Measurements from ENCODE around the gene TPRN. TPM values are rescaled to one million over a fixed set of nuclear protein-coding genes. Genes with fewer than 3 reads are reported as not detected.
A peak's percentile ranks its signal among the peaks of the same experiment; 100 is the strongest.

The TPRN gene
- total and polyA plus RNA-seq, 9 of the 15 experiments (the other 6 are each of a cell fraction or from before 2014, with no cell fraction given) = 0.31 to 31.9 (median 4.4) TPM

GRCh38 chr9:137240318-137240840, 39.8 kb upstream of the TPRN start (continued):
- TF ChIP-seq, protein P1, sequence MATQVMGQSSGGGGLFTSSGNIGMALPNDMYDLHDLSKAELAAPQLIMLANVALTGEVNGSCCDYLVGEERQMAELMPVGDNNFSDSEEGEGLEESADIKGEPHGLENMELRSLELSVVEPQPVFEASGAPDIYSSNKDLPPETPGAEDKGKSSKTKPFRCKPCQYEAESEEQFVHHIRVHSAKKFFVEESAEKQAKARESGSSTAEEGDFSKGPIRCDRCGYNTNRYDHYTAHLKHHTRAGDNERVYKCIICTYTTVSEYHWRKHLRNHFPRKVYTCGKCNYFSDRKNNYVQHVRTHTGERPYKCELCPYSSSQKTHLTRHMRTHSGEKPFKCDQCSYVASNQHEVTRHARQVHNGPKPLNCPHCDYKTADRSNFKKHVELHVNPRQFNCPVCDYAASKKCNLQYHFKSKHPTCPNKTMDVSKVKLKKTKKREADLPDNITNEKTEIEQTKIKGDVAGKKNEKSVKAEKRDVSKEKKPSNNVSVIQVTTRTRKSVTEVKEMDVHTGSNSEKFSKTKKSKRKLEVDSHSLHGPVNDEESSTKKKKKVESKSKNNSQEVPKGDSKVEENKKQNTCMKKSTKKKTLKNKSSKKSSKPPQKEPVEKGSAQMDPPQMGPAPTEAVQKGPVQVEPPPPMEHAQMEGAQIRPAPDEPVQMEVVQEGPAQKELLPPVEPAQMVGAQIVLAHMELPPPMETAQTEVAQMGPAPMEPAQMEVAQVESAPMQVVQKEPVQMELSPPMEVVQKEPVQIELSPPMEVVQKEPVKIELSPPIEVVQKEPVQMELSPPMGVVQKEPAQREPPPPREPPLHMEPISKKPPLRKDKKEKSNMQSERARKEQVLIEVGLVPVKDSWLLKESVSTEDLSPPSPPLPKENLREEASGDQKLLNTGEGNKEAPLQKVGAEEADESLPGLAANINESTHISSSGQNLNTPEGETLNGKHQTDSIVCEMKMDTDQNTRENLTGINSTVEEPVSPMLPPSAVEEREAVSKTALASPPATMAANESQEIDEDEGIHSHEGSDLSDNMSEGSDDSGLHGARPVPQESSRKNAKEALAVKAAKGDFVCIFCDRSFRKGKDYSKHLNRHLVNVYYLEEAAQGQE (IDR thresholded peaks at IDR 0.05; ENCODE audit: borderline replicate concordance) = 0 out of 2 replicates have a peak, but pooled peaks have one; percentile 26
- TF ChIP-seq, protein P1 (CRISPR knock-in tag; IDR thresholded peaks at IDR 0.05; ENCODE audit: low read depth) = 0 out of 2 replicates have a peak, but pooled peaks have one; percentile 78
- peak; percentile 41; the same call in 1 of the 2 replicates for TF ChIP-seq ELF2 (CRISPR knock-in tag; IDR thresholded peaks at IDR 0.05)
- TF ChIP-seq TEAD1 (CRISPR knock-in tag; IDR thresholded peaks at IDR 0.05) = 0 out of 4 replicates have a peak, but pooled peaks have one; percentile 66 to 74
- peak; percentile 82 for TF ChIP-seq FIP1L1 (IDR thresholded peaks at IDR 0.05; ENCODE audit: low read depth, low read length, poor library complexity, severe bottlenecking)
- TF ChIP-seq ZNF830 (CRISPR knock-in tag; IDR thresholded peaks at IDR 0.05) = peak; percentile 64; the same call in 1 of the 2 replicates
- TF ChIP-seq KLF1 (tag; IDR thresholded peaks at IDR 0.05) = peak; percentile 86
- TF ChIP-seq, protein P2, sequence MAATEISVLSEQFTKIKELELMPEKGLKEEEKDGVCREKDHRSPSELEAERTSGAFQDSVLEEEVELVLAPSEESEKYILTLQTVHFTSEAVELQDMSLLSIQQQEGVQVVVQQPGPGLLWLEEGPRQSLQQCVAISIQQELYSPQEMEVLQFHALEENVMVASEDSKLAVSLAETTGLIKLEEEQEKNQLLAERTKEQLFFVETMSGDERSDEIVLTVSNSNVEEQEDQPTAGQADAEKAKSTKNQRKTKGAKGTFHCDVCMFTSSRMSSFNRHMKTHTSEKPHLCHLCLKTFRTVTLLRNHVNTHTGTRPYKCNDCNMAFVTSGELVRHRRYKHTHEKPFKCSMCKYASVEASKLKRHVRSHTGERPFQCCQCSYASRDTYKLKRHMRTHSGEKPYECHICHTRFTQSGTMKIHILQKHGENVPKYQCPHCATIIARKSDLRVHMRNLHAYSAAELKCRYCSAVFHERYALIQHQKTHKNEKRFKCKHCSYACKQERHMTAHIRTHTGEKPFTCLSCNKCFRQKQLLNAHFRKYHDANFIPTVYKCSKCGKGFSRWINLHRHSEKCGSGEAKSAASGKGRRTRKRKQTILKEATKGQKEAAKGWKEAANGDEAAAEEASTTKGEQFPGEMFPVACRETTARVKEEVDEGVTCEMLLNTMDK (IDR thresholded peaks at IDR 0.05; ENCODE audit: borderline replicate concordance, insufficient read depth, low read depth, low read length, poor library complexity, severe bottlenecking) = peak; percentile 53
- peak; percentile 43 for TF ChIP-seq RAD51 (IDR thresholded peaks at IDR 0.05; ENCODE audit: borderline replicate concordance, low read depth)
- 0 out of 2 replicates have a peak, but pooled peaks have one; percentile 21 for TF ChIP-seq ZNF41 (CRISPR knock-in tag; conservative IDR thresholded peaks at IDR 0.05)
- peak; percentile 35 for TF ChIP-seq MTA3 (IDR thresholded peaks at IDR 0.05; ENCODE audit: borderline replicate concordance)
- TF ChIP-seq, protein P3, sequence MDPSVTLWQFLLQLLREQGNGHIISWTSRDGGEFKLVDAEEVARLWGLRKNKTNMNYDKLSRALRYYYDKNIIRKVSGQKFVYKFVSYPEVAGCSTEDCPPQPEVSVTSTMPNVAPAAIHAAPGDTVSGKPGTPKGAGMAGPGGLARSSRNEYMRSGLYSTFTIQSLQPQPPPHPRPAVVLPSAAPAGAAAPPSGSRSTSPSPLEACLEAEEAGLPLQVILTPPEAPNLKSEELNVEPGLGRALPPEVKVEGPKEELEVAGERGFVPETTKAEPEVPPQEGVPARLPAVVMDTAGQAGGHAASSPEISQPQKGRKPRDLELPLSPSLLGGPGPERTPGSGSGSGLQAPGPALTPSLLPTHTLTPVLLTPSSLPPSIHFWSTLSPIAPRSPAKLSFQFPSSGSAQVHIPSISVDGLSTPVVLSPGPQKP (CRISPR knock-in tag; IDR thresholded peaks at IDR 0.05) = peak; percentile 30; the same call in 1 of the 2 replicates
- TF ChIP-seq ERF (CRISPR knock-in tag; IDR thresholded peaks at IDR 0.05) = peak; percentile 64; the same call in 1 of the 2 replicates
- TF ChIP-seq, protein P4, sequence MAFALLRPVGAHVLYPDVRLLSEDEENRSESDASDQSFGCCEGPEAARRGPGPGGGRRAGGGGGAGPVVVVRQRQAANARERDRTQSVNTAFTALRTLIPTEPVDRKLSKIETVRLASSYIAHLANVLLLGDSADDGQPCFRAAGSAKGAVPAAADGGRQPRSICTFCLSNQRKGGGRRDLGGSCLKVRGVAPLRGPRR (CRISPR knock-in tag; IDR thresholded peaks at IDR 0.05) = no peak
